Measurements from ENCODE around the gene EID2. TPM values are rescaled to one million over a fixed set of nuclear protein-coding genes. Genes with fewer than 3 reads are reported as not detected.

EID2 gene
- total and polyA plus RNA-seq, 2 of the 13 experiments (the other 11 are each of a cell fraction or from before 2014, with no cell fraction given) = 3.7 to 14.1 TPM

- TF ChIP-seq ZNF574 (CRISPR knock-in tag; IDR thresholded peaks at IDR 0.05) (peak; percentile 74), ZKSCAN1 (IDR thresholded peaks at IDR 0.05; ENCODE audit: low read length) (no peak), PRPF4 (IDR thresholded peaks at IDR 0.05; ENCODE audit: low read depth, low read length, poor library complexity, severe bottlenecking) (no peak), SMC3 (IDR thresholded peaks at IDR 0.05; ENCODE audit: low read length) (0 out of 2 replicates have a peak, but pooled peaks have one; percentile 15), MTA3 (CRISPR knock-in tag; IDR thresholded peaks at IDR 0.05) (no peak), PATZ1 (CRISPR knock-in tag; IDR thresholded peaks at IDR 0.05) (no peak), SRSF4 (IDR thresholded peaks at IDR 0.05; ENCODE audit: low read depth, low read length, poor library complexity, severe bottlenecking) (no peak), ZFP91 (CRISPR knock-in tag; IDR thresholded peaks at IDR 0.05; ENCODE audit: borderline replicate concordance) (peak; percentile 54; the same call in 1 of the 2 replicates), ZNF143 (CRISPR knock-in tag; IDR thresholded peaks at IDR 0.05) (no peak), TRIM24 (CRISPR knock-in tag; IDR thresholded peaks at IDR 0.05) (no peak), ZNF564 (CRISPR knock-in tag; IDR thresholded peaks at IDR 0.05) (no peak; the same call in 1 of the 2 replicates), KAT2B (IDR thresholded peaks at IDR 0.05; ENCODE audit: borderline replicate concordance, low read depth, low read length) (no peak), ZNF446 (CRISPR knock-in tag; IDR thresholded peaks at IDR 0.05) (no peak), PPARG (CRISPR knock-in tag; conservative IDR thresholded peaks at IDR 0.05) (no peak), CREB1 (IDR thresholded peaks at IDR 0.05) (no peak), CREB1 (CRISPR knock-in tag; IDR thresholded peaks at IDR 0.05) (no peak), IRF2 (CRISPR knock-in tag; IDR thresholded peaks at IDR 0.05) (peak; percentile 58; the same call in 1 of the 2 replicates)
Measured at GRCh38 chr19:39539518-39540332, at the start of gene EID2 (continued).

Data from HepG2 (cell line).